Measurements from ENCODE around the gene SHC2.

SHC2 gene

GRCh38 chr19:367561-367960 lies 93.3 kb downstream of the SHC2 start:
- TF ChIP-seq SNAI2 (CRISPR knock-in tag; IDR thresholded peaks at IDR 0.05) (no peak), ZC3H10 (CRISPR knock-in tag; IDR thresholded peaks at IDR 0.05) (no peak), ISL1 (CRISPR knock-in tag; IDR thresholded peaks at IDR 0.05) (no peak), ZFP30 (CRISPR knock-in tag; IDR thresholded peaks at IDR 0.05) (no peak), TSHZ2 (CRISPR knock-in tag; IDR thresholded peaks at IDR 0.05) (no peak), PPARA (CRISPR knock-in tag; IDR thresholded peaks at IDR 0.05; ENCODE audit: borderline replicate concordance) (no peak), ARNTL (CRISPR knock-in tag; IDR thresholded peaks at IDR 0.05; ENCODE audit: borderline replicate concordance, low read depth) (no peak), ZFP3 (CRISPR knock-in tag; IDR thresholded peaks at IDR 0.05) (no peak)
- no peak for ATAC-seq

- no peak for TF ChIP-seq RARB (CRISPR knock-in tag; IDR thresholded peaks at IDR 0.05)
- TF ChIP-seq ARNTL (CRISPR knock-in tag; IDR thresholded peaks at IDR 0.05; ENCODE audit: borderline replicate concordance, low read depth), result no peak
- no peak for ATAC-seq
These were observed 93.9 kb downstream of the SHC2 start for GRCh38 chr19:366951-367350.

Measured in SK-N-SH treated with all-trans-retinoic acid at 6 μM for 48 hours (cell line).